ENCODE measurements around the gene HIGD2B.

HIGD2B gene

DNA sequence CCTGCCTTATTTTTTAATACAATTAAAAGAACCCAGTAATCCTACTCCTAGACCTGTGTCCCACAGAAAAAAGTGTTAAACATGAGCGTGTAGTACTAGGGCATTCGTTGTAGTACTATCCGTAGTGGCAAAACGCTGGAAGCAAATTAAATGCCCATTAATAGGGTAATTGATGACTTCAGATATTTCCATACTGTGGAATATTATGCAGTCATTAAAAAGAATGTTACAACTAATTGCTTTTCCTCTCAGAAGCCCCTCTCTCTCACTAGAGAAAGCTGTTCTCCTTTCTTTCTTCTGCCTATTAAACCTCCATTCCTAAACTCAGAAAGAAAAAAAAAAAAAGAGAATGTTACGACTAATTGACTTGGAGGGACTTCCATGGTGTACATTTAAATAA is 2.7 kb upstream of the HIGD2B start:
- Histone ChIP-seq H3K9ac (ENCODE audit: low read length) (no peak overlapping the region), H3K4me2 (ENCODE audit: low read length) (no peak overlapping the region), H3K4me3 (ENCODE audit: low read length) (no peak overlapping the region), H3K79me2 (ENCODE audit: low read length) (no peaks in the 10 kb centered on the region; the same call in 1 of the 2 replicates), H3K9me3 (ENCODE audit: insufficient read depth, low read length) (no peaks in the 10 kb centered on the region), H3K27ac (ENCODE audit: low read length) (no peak overlapping the region), H3K36me3 (replicated peaks; ENCODE audit: low read depth, low read length) (no peaks in the 10 kb centered on the region), H3K4me1 (ENCODE audit: low read length) (peaks cover 9% of the 10 kb centered on the region), H4K20me1 (ENCODE audit: insufficient read depth, low read length) (no peaks in the 10 kb centered on the region), H2AFZ (ENCODE audit: low read depth, low read length) (no peak overlapping the region), H3K27me3 (ENCODE audit: low read depth, low read length) (no peaks in the 10 kb centered on the region)
- TF ChIP-seq, protein P1, sequence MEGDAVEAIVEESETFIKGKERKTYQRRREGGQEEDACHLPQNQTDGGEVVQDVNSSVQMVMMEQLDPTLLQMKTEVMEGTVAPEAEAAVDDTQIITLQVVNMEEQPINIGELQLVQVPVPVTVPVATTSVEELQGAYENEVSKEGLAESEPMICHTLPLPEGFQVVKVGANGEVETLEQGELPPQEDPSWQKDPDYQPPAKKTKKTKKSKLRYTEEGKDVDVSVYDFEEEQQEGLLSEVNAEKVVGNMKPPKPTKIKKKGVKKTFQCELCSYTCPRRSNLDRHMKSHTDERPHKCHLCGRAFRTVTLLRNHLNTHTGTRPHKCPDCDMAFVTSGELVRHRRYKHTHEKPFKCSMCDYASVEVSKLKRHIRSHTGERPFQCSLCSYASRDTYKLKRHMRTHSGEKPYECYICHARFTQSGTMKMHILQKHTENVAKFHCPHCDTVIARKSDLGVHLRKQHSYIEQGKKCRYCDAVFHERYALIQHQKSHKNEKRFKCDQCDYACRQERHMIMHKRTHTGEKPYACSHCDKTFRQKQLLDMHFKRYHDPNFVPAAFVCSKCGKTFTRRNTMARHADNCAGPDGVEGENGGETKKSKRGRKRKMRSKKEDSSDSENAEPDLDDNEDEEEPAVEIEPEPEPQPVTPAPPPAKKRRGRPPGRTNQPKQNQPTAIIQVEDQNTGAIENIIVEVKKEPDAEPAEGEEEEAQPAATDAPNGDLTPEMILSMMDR (IDR thresholded peaks at IDR 0.05; ENCODE audit: low read depth, low read length), result no peak
- TF ChIP-seq EZH2phosphoT487 (IDR thresholded peaks at IDR 0.05; ENCODE audit: low read depth), result no peak

- H3K4me2 ChIP-seq (ENCODE audit: low read length), result peak overlapping the region; percentile 89
- H3K79me2 ChIP-seq (ENCODE audit: low read length), result no peaks in the 10 kb centered on the region; the same call in 1 of the 2 replicates
- peaks cover 5% of the 10 kb centered on the region; the same call in 1 of the 2 replicates for H3K27me3 ChIP-seq (ENCODE audit: low read depth, low read length)
- peak overlapping the region; percentile 81 for H3K9ac ChIP-seq (ENCODE audit: low read length)
- peaks cover 9% of the 10 kb centered on the region for H3K4me1 ChIP-seq (ENCODE audit: low read length)
- H3K4me3 ChIP-seq (ENCODE audit: low read length), result peak overlapping the region; percentile 90
- no peak for TF ChIP-seq EZH2phosphoT487 (IDR thresholded peaks at IDR 0.05; ENCODE audit: low read depth)
- TF ChIP-seq, protein P1 (IDR thresholded peaks at IDR 0.05; ENCODE audit: low read depth, low read length), result no peak
- no peaks in the 10 kb centered on the region for H3K9me3 ChIP-seq (ENCODE audit: insufficient read depth, low read length)
- H4K20me1 ChIP-seq (ENCODE audit: insufficient read depth, low read length), result no peaks in the 10 kb centered on the region
- no peaks in the 10 kb centered on the region for H3K36me3 ChIP-seq (replicated peaks; ENCODE audit: low read depth, low read length)
- peak overlapping the region; percentile 96 for H2AFZ ChIP-seq (ENCODE audit: low read depth, low read length)
- peak overlapping the region; percentile 58 for H3K27ac ChIP-seq (ENCODE audit: low read length)
These were observed 569 bp downstream of the HIGD2B start for GRCh38 chr15:72685301-72685924.

DNA sequence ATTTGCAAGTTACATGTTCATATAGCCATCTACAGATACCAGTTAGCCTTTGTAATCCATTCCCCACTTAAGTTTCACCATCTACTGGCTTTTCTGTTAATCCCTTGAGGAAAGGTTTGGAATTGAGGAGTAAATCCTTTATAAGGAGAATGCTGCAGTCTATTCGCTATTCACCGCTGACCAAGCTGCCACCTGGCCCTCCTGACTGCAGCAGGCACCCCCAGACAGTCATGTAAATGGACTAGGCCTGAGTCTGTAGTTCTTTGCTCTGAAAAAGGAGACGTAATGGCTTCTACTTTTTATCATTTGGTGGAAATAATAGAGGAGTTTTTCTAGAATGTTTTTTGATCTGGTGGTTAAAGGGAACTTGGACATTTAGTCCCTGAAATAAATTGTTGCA is 3.2 kb downstream of the HIGD2B start:
- Histone ChIP-seq H3K9ac (ENCODE audit: low read length) (no peak overlapping the region), H4K20me1 (ENCODE audit: insufficient read depth, low read length) (no peaks in the 10 kb centered on the region), H3K9me3 (ENCODE audit: insufficient read depth, low read length) (no peaks in the 10 kb centered on the region), H3K4me1 (ENCODE audit: low read length) (peaks cover 9% of the 10 kb centered on the region), H3K27ac (ENCODE audit: low read length) (no peak overlapping the region), H3K4me2 (ENCODE audit: low read length) (no peak overlapping the region), H3K27me3 (ENCODE audit: low read depth, low read length) (peaks cover 22% of the 10 kb centered on the region; the same call in 1 of the 2 replicates), H3K4me3 (ENCODE audit: low read length) (no peak overlapping the region), H3K79me2 (ENCODE audit: low read length) (no peaks in the 10 kb centered on the region), H2AFZ (ENCODE audit: low read depth, low read length) (no peak overlapping the region; the same call in 1 of the 2 replicates), H3K36me3 (replicated peaks; ENCODE audit: low read depth, low read length) (no peaks in the 10 kb centered on the region)
- TF ChIP-seq, protein P1 (IDR thresholded peaks at IDR 0.05; ENCODE audit: low read depth, low read length), result no peak

- Histone ChIP-seq H3K4me3 (ENCODE audit: low read length) (no peak overlapping the region), H3K79me2 (ENCODE audit: low read length) (no peaks in the 10 kb centered on the region), H4K20me1 (ENCODE audit: insufficient read depth, low read length) (no peaks in the 10 kb centered on the region), H3K4me1 (ENCODE audit: low read length) (peaks cover 6% of the 10 kb centered on the region), H3K9me3 (ENCODE audit: insufficient read depth, low read length) (no peaks in the 10 kb centered on the region), H3K4me2 (ENCODE audit: low read length) (no peak overlapping the region), H3K36me3 (replicated peaks; ENCODE audit: low read depth, low read length) (no peaks in the 10 kb centered on the region), H3K27ac (ENCODE audit: low read length) (no peak overlapping the region), H3K27me3 (ENCODE audit: low read depth, low read length) (peaks cover 26% of the 10 kb centered on the region; the same call in 1 of the 2 replicates), H3K9ac (ENCODE audit: low read length) (no peak overlapping the region), H2AFZ (ENCODE audit: low read depth, low read length) (no peak overlapping the region)
- TF ChIP-seq, protein P1 (IDR thresholded peaks at IDR 0.05; ENCODE audit: low read depth, low read length), result no peak
- no peak for TF ChIP-seq EZH2phosphoT487 (IDR thresholded peaks at IDR 0.05; ENCODE audit: low read depth)
These were observed 5.1 kb downstream of the HIGD2B start for GRCh38 chr15:72680931-72681330.
